ENCODE measurements around the gene ING3. TPM values are rescaled to one million over a fixed set of nuclear protein-coding genes. Genes with fewer than 3 reads are reported as not detected.

Gene ING3
- total and polyA plus RNA-seq, 9 of the 15 experiments (the other 6 are each of a cell fraction or from before 2014, with no cell fraction given) = 22.8 to 233 (median 50.4) TPM

DNA sequence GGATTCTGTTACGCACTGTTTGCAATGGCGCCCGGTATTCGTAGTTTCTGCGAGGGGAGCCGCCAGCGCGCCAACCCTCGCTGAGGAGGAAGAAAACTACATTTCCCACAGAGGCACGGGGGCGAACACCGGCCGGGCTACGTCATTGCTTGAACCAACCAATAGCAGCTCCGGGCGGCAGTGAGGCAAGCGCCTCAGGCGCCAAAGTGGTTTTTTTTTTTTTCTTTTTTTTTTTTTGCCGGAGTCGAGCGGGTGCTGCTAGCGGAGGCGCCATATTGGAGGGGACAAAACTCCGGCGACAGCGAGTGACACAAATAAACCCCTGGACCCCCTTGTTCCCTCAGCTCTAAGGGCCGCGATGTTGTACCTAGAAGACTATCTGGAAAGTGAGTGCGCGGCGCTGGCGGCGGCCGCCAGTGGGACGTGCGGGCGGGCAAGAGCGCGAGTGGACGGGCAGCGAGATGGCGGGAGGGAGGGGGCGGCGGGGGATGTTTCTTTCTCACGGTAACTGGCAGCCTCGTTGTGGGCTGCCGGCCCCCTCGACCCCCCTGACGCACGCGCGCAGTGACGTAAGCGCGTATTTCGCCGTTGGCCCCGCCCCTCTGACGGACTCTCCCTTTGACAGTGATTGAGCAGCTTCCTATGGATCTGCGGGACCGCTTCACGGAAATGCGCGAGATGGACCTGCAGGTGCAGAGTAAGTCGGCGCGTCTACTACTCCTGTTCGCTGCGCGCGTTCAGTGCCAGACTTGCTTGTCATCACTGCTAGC lies at the start of gene ING3 (continued):
- TF ChIP-seq, protein P1, sequence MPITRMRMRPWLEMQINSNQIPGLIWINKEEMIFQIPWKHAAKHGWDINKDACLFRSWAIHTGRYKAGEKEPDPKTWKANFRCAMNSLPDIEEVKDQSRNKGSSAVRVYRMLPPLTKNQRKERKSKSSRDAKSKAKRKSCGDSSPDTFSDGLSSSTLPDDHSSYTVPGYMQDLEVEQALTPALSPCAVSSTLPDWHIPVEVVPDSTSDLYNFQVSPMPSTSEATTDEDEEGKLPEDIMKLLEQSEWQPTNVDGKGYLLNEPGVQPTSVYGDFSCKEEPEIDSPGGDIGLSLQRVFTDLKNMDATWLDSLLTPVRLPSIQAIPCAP (CRISPR knock-in tag; IDR thresholded peaks at IDR 0.05; ENCODE audit: borderline replicate concordance) = no peak
- TF ChIP-seq HMGN3 (IDR thresholded peaks at IDR 0.05; ENCODE audit: borderline replicate concordance, extremely low read depth, insufficient read length, low read depth, low read length) = peak; percentile 86
- TF ChIP-seq FOXA1 (IDR thresholded peaks at IDR 0.05; ENCODE audit: borderline replicate concordance) = no peak
- no peak; the same call in 1 of the 2 replicates for TF ChIP-seq TCF7 (IDR thresholded peaks at IDR 0.05; ENCODE audit: borderline replicate concordance)
- TF ChIP-seq CAMTA2 (CRISPR knock-in tag; conservative IDR thresholded peaks at IDR 0.05) = no peak
- TF ChIP-seq, protein P2, sequence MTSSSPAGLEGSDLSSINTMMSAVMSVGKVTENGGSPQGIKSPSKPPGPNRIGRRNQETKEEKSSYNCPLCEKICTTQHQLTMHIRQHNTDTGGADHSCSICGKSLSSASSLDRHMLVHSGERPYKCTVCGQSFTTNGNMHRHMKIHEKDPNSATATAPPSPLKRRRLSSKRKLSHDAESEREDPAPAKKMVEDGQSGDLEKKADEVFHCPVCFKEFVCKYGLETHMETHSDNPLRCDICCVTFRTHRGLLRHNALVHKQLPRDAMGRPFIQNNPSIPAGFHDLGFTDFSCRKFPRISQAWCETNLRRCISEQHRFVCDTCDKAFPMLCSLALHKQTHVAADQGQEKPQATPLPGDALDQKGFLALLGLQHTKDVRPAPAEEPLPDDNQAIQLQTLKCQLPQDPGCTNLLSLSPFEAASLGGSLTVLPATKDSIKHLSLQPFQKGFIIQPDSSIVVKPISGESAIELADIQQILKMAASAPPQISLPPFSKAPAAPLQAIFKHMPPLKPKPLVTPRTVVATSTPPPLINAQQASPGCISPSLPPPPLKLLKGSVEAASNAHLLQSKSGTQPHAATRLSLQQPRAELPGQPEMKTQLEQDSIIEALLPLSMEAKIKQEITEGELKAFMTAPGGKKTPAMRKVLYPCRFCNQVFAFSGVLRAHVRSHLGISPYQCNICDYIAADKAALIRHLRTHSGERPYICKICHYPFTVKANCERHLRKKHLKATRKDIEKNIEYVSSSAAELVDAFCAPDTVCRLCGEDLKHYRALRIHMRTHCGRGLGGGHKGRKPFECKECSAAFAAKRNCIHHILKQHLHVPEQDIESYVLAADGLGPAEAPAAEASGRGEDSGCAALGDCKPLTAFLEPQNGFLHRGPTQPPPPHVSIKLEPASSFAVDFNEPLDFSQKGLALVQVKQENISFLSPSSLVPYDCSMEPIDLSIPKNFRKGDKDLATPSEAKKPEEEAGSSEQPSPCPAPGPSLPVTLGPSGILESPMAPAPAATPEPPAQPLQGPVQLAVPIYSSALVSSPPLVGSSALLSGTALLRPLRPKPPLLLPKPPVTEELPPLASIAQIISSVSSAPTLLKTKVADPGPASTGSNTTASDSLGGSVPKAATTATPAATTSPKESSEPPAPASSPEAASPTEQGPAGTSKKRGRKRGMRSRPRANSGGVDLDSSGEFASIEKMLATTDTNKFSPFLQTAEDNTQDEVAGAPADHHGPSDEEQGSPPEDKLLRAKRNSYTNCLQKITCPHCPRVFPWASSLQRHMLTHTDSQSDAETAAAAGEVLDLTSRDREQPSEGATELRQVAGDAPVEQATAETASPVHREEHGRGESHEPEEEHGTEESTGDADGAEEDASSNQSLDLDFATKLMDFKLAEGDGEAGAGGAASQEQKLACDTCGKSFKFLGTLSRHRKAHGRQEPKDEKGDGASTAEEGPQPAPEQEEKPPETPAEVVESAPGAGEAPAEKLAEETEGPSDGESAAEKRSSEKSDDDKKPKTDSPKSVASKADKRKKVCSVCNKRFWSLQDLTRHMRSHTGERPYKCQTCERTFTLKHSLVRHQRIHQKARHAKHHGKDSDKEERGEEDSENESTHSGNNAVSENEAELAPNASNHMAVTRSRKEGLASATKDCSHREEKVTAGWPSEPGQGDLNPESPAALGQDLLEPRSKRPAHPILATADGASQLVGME (CRISPR knock-in tag; IDR thresholded peaks at IDR 0.05) = no peak
- no peak for TF ChIP-seq ZNF707 (CRISPR knock-in tag; conservative IDR thresholded peaks at IDR 0.05)
- TF ChIP-seq HDGF (IDR thresholded peaks at IDR 0.05) = no peak
- TF ChIP-seq CREB1 (IDR thresholded peaks at IDR 0.05) = peak; percentile 97
- peak; percentile 92 for TF ChIP-seq CREB1 (CRISPR knock-in tag; IDR thresholded peaks at IDR 0.05)
- TF ChIP-seq SAFB (IDR thresholded peaks at IDR 0.05; ENCODE audit: borderline replicate concordance, low read depth, low read length) = peak; percentile 88
- TF ChIP-seq, protein P3, sequence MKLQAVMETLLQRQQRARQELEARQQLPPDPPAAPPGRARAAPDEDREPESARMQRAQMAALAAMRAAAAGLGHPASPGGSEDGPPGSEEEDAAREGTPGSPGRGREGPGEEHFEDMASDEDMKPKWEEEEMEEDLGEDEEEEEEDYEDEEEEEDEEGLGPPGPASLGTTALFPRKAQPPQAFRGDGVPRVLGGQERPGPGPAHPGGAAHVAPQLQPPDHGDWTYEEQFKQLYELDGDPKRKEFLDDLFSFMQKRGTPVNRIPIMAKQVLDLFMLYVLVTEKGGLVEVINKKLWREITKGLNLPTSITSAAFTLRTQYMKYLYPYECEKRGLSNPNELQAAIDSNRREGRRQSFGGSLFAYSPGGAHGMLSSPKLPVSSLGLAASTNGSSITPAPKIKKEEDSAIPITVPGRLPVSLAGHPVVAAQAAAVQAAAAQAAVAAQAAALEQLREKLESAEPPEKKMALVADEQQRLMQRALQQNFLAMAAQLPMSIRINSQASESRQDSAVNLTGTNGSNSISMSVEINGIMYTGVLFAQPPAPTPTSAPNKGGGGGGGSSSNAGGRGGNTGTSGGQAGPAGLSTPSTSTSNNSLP (IDR thresholded peaks at IDR 0.05; ENCODE audit: borderline replicate concordance, low read depth, low read length) = no peak
- TF ChIP-seq, protein P4, sequence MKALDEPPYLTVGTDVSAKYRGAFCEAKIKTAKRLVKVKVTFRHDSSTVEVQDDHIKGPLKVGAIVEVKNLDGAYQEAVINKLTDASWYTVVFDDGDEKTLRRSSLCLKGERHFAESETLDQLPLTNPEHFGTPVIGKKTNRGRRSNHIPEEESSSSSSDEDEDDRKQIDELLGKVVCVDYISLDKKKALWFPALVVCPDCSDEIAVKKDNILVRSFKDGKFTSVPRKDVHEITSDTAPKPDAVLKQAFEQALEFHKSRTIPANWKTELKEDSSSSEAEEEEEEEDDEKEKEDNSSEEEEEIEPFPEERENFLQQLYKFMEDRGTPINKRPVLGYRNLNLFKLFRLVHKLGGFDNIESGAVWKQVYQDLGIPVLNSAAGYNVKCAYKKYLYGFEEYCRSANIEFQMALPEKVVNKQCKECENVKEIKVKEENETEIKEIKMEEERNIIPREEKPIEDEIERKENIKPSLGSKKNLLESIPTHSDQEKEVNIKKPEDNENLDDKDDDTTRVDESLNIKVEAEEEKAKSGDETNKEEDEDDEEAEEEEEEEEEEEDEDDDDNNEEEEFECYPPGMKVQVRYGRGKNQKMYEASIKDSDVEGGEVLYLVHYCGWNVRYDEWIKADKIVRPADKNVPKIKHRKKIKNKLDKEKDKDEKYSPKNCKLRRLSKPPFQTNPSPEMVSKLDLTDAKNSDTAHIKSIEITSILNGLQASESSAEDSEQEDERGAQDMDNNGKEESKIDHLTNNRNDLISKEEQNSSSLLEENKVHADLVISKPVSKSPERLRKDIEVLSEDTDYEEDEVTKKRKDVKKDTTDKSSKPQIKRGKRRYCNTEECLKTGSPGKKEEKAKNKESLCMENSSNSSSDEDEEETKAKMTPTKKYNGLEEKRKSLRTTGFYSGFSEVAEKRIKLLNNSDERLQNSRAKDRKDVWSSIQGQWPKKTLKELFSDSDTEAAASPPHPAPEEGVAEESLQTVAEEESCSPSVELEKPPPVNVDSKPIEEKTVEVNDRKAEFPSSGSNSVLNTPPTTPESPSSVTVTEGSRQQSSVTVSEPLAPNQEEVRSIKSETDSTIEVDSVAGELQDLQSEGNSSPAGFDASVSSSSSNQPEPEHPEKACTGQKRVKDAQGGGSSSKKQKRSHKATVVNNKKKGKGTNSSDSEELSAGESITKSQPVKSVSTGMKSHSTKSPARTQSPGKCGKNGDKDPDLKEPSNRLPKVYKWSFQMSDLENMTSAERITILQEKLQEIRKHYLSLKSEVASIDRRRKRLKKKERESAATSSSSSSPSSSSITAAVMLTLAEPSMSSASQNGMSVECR (CRISPR knock-in tag; IDR thresholded peaks at IDR 0.05) = peak; percentile 96
- peak; percentile 74 for TF ChIP-seq HLTF (IDR thresholded peaks at IDR 0.05)
